GM23338 (cell line): Measurements from ENCODE around the gene RADIL. TPM values are rescaled to one million over a fixed set of nuclear protein-coding genes. Genes with fewer than 3 reads are reported as not detected.

Experiments
- ATAC-seq: fragments of 200-7000 bp; cut with Tn5 transposase; 3 replicates; pipeline ENCODE4 v1.9.1; 2020
- DNase-seq: peaks from one replicate; pipeline ENCODE4 v3.0.0-alpha.2; 2015; ENCODE audit warnings: low spot score
- H2AFZ ChIP-seq: fragments of 200-600 bp; sonication (generic); 2 replicates; pipeline ENCODE4 v1.8.0; 2016; ENCODE audit warnings: antibody characterized with exemption, mild to moderate bottlenecking, moderate library complexity
- H3F3A ChIP-seq: fragments of 200-600 bp; sonication (generic); replicated peaks from 2 replicates; pipeline ENCODE4 v1.8.0; 2017; ENCODE audit warnings: antibody characterized with exemption, mixed run types, low read depth
- H3K27ac ChIP-seq: fragments of 200-600 bp; sonication (generic); 2 replicates; pipeline ENCODE4 v1.6.1; 2016; ENCODE audit warnings: low read depth
- H3K27me3 ChIP-seq: fragments of 200-600 bp; sonication (generic); 2 replicates; pipeline ENCODE4 v1.8.0; 2016; ENCODE audit warnings: mild to moderate bottlenecking, mixed run types, moderate library complexity; ENCODE audit not compliant: insufficient read depth
- H3K36me3 ChIP-seq: fragments of 200-600 bp; sonication (generic); 2 replicates; pipeline ENCODE4 v1.8.0; 2016; ENCODE audit warnings: mild to moderate bottlenecking; ENCODE audit not compliant: insufficient read depth
- H3K4me1 ChIP-seq: fragments of 200-600 bp; sonication (generic); 2 replicates; pipeline ENCODE4 v1.8.0; 2016; ENCODE audit warnings: mild to moderate bottlenecking, moderate library complexity; ENCODE audit not compliant: insufficient read depth
- H3K4me2 ChIP-seq: fragments of 200-600 bp; sonication (generic); 2 replicates; pipeline ENCODE4 v1.7.1; 2017; ENCODE audit warnings: mixed run types
- H3K4me3 ChIP-seq: fragments of 200-600 bp; sonication (generic); 2 replicates; pipeline ENCODE4 v1.6.1; 2016; ENCODE audit warnings: mixed run types
- H3K79me2 ChIP-seq: fragments of 200-600 bp; sonication (generic); replicated peaks from 2 replicates; pipeline ENCODE4 v1.8.0; 2017; ENCODE audit warnings: mild to moderate bottlenecking; ENCODE audit not compliant: insufficient read depth
- H3K9me2 ChIP-seq: fragments of 200-600 bp; sonication (generic); 2 replicates; pipeline ENCODE4 v1.8.0; 2017; ENCODE audit not compliant: insufficient read depth
- H4K20me1 ChIP-seq: fragments of 200-600 bp; sonication (generic); replicated peaks from 2 replicates; pipeline ENCODE4 v1.8.0; 2017; ENCODE audit warnings: mild to moderate bottlenecking; ENCODE audit not compliant: insufficient read depth
- H3K27ac Mint-ChIP-seq: 2 replicates; pipeline ENCODE4 v1.8.0; 2020; ENCODE audit warnings: inconsistent platforms, mild to moderate bottlenecking, moderate library complexity, mixed read lengths
- H3K27me3 Mint-ChIP-seq: 3 replicates; pipeline ENCODE4 v1.8.0; 2022; ENCODE audit warnings: low read depth, mild to moderate bottlenecking, moderate library complexity, mixed read lengths, inconsistent platforms; ENCODE audit not compliant: insufficient read depth, poor library complexity
- H3K36me3 Mint-ChIP-seq: 3 replicates; pipeline ENCODE4 v1.8.0; 2021; ENCODE audit warnings: low read depth, mild to moderate bottlenecking, inconsistent platforms, moderate library complexity, mixed read lengths
- H3K4me1 Mint-ChIP-seq: 3 replicates; pipeline ENCODE4 v1.8.0; 2020; ENCODE audit warnings: mild to moderate bottlenecking, inconsistent platforms, mixed read lengths
- H3K4me3 Mint-ChIP-seq: 3 replicates; pipeline ENCODE4 v1.8.0; 2021; ENCODE audit warnings: moderate library complexity, mild to moderate bottlenecking, inconsistent platforms, mixed read lengths
- H3K9me3 Mint-ChIP-seq: 3 replicates; pipeline ENCODE4 v1.8.0; 2020; ENCODE audit warnings: moderate library complexity, mild to moderate bottlenecking, inconsistent platforms, mixed read lengths
- CREB1 ChIP-seq: fragments of 250-450 bp; sonication (Bioruptor Pico); IDR thresholded peaks from 2 replicates; pipeline ENCODE4 v1.5.0; 2020; ENCODE audit warnings: low read depth, mild to moderate bottlenecking, moderate library complexity
- ETS1 ChIP-seq: IDR thresholded peaks from 2 replicates; pipeline ENCODE4 v1.6.1; 2016; ENCODE audit warnings: antibody characterized with exemption
- EZH2phosphoT487 ChIP-seq: fragments of 200-600 bp; sonication (generic); IDR thresholded peaks from one replicate; pipeline ENCODE4 v1.8.1; 2018; ENCODE audit warnings: antibody characterized with exemption; ENCODE audit not compliant: unreplicated experiment
- JUNB ChIP-seq: IDR thresholded peaks from one replicate; pipeline ENCODE4 v1.6.1; 2016; ENCODE audit warnings: antibody characterized with exemption; ENCODE audit not compliant: unreplicated experiment
- POLR2AphosphoS5 ChIP-seq: IDR thresholded peaks from 2 replicates; pipeline ENCODE4 v1.6.1; 2016; ENCODE audit warnings: antibody characterized with exemption, low read depth
- STAT1 ChIP-seq: IDR thresholded peaks from one replicate; pipeline ENCODE4 v1.6.1; 2016; ENCODE audit warnings: antibody characterized with exemption; ENCODE audit not compliant: unreplicated experiment
- ZNF114 ChIP-seq: fragments of 250-450 bp; sonication (Bioruptor Pico); IDR thresholded peaks from 2 replicates; pipeline ENCODE4 v1.5.0; 2020; ENCODE audit warnings: mild to moderate bottlenecking, moderate library complexity
- ZNF331 ChIP-seq: fragments of 250-450 bp; sonication (Bioruptor Pico); IDR thresholded peaks from 2 replicates; pipeline ENCODE4 v1.5.0; 2020; ENCODE audit warnings: low read depth, mild to moderate bottlenecking, moderate library complexity
- polyA plus RNA-seq: library from polyadenylated mRNA; unstranded; fragments of >200 nt; fragmentation: Nextera tagmentation; extraction: Ambion mirVana; gene quantifications from 2 replicates; pipeline ENCODE4 v1.2.1, GENCODE V29; 2016
- total RNA-seq: library from RNA; depleted of rRNA; stranded (reverse); fragments of >200 nt; shearing (Covaris generic); gene quantifications from 2 replicates; pipeline ENCODE4 v1.2.3, GENCODE V29; 2014
- TF ChIP-seq, protein P1 (sequence below): IDR thresholded peaks from one replicate; pipeline ENCODE4 v1.6.1; 2018; ENCODE audit warnings: antibody characterized with exemption; ENCODE audit not compliant: unreplicated experiment

RADIL gene
- total and polyA plus RNA-seq, 2 experiments from 2014 or later = 4.3 to 9.8 TPM

GRCh38 chr7:4904346-4904745 lies 20.8 kb upstream of the RADIL start (continued):
- TF ChIP-seq CREB1 (CRISPR knock-in tag) (no peak), ETS1 (no peak), POLR2AphosphoS5 (no peak), ZNF114 (no peak), STAT1 (no peak)

DNA sequence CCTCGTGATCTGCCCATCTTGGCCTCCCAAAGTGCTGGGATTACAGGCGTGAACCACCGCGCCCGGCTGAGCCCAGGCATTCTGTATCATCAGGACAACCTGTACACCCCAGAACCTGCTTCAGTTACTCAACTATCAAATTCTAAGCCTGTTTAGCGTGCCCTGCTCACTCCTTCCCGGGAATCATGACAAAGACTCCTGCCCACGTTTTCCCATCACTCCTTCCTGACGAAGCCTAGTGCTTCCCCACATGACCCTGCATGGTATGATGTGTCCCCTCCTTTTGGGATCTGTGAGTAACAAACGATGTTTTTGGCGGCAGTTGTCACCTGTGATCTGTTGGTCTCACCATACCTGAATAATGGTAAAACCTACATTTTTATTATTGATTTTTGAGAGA lies 12.2 kb upstream of the RADIL start:
- H3K4me3 ChIP-seq = no peak overlapping the region
- no peaks in the 10 kb centered on the region for H3K27me3 ChIP-seq
- no peaks in the 10 kb centered on the region for H3K36me3 ChIP-seq
- H3K27ac ChIP-seq = no peak overlapping the region
- no peak overlapping the region for H3K4me2 ChIP-seq
- no peaks in the 10 kb centered on the region for H3F3A ChIP-seq
- peaks cover 2% of the 10 kb centered on the region for H3K27me3 Mint-ChIP-seq
- ATAC-seq (no peak), DNase-seq (no peak)
- peaks cover 14% of the 10 kb centered on the region; the same call in 2 of the 3 replicates for H3K9me3 Mint-ChIP-seq
- H4K20me1 ChIP-seq = no peaks in the 10 kb centered on the region
- H3K4me1 Mint-ChIP-seq = peaks cover 4% of the 10 kb centered on the region; the same call in 1 of the 3 replicates
- H3K36me3 Mint-ChIP-seq = no peaks in the 10 kb centered on the region
- no peaks in the 10 kb centered on the region for H3K79me2 ChIP-seq
- H3K4me1 ChIP-seq = 0 out of 2 replicates have a peak, but pooled peaks cover 4% of the 10 kb centered on the region
- no peaks in the 10 kb centered on the region for H3K9me2 ChIP-seq
- H3K27ac Mint-ChIP-seq = no peak overlapping the region; the same call in 1 of the 2 replicates
- TF ChIP-seq JUNB = no peak
- TF ChIP-seq ZNF331 = no peak
- TF ChIP-seq, protein P1, sequence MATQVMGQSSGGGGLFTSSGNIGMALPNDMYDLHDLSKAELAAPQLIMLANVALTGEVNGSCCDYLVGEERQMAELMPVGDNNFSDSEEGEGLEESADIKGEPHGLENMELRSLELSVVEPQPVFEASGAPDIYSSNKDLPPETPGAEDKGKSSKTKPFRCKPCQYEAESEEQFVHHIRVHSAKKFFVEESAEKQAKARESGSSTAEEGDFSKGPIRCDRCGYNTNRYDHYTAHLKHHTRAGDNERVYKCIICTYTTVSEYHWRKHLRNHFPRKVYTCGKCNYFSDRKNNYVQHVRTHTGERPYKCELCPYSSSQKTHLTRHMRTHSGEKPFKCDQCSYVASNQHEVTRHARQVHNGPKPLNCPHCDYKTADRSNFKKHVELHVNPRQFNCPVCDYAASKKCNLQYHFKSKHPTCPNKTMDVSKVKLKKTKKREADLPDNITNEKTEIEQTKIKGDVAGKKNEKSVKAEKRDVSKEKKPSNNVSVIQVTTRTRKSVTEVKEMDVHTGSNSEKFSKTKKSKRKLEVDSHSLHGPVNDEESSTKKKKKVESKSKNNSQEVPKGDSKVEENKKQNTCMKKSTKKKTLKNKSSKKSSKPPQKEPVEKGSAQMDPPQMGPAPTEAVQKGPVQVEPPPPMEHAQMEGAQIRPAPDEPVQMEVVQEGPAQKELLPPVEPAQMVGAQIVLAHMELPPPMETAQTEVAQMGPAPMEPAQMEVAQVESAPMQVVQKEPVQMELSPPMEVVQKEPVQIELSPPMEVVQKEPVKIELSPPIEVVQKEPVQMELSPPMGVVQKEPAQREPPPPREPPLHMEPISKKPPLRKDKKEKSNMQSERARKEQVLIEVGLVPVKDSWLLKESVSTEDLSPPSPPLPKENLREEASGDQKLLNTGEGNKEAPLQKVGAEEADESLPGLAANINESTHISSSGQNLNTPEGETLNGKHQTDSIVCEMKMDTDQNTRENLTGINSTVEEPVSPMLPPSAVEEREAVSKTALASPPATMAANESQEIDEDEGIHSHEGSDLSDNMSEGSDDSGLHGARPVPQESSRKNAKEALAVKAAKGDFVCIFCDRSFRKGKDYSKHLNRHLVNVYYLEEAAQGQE = no peak
- no peak for TF ChIP-seq ETS1
- TF ChIP-seq EZH2phosphoT487 = no peak
- TF ChIP-seq ZNF114 = no peak
- TF ChIP-seq CREB1 (CRISPR knock-in tag) = no peak
- no peak overlapping the region for H3K4me3 Mint-ChIP-seq
- H2AFZ ChIP-seq = no peak overlapping the region
